HG03159 (cell line): ENCODE measurements around the gene CSRNP3.

Experiments used
- ATAC-seq: cut with Tn5 transposase; IDR thresholded peaks from one replicate; pipeline ENCODE4 v1.9.1; 2021; ENCODE audit warnings: mild to moderate bottlenecking, moderate library complexity; ENCODE audit not compliant: unreplicated experiment

The CSRNP3 gene

GRCh38 chr2:165469417-165469816, at the start of gene CSRNP3:
CSRNP3 (plus strand) TSS chr2:165469698; CDS start chr2:165595066, 125,368 bp downstream.
- ATAC-seq = no peak

- ATAC-seq = no peak
Measured at GRCh38 chr2:165420231-165420630, 49.3 kb upstream of the CSRNP3 start.

GRCh38 chr2:165423081-165423480, 46.4 kb upstream of the CSRNP3 start:
- no peak for ATAC-seq

- ATAC-seq = no peak
Measured at GRCh38 chr2:165425556-165425955, 43.9 kb upstream of the CSRNP3 start.

- ATAC-seq = no peak
Measured at GRCh38 chr2:165427686-165428085, 41.8 kb upstream of the CSRNP3 start.

GRCh38 chr2:165428926-165429325, 40.6 kb upstream of the CSRNP3 start:
- ATAC-seq = no peak

GRCh38 chr2:165431014-165431413, 38.5 kb upstream of the CSRNP3 start:
- ATAC-seq = no peak

GRCh38 chr2:165432234-165432966, 37.1 kb upstream of the CSRNP3 start:
- ATAC-seq = no peak

- ATAC-seq = no peak
Measured at GRCh38 chr2:165434865-165435496, 34.5 kb upstream of the CSRNP3 start.

- ATAC-seq = no peak
Measured at GRCh38 chr2:165435611-165436010, 33.9 kb upstream of the CSRNP3 start.

- ATAC-seq = peak; percentile 51
Measured at GRCh38 chr2:165436559-165436958, 32.9 kb upstream of the CSRNP3 start.

GRCh38 chr2:165440367-165440766, 29.1 kb upstream of the CSRNP3 start:
- ATAC-seq = no peak

- ATAC-seq = no peak
Measured at GRCh38 chr2:165443511-165443910, 26.0 kb upstream of the CSRNP3 start.

GRCh38 chr2:165448406-165448805, 21.1 kb upstream of the CSRNP3 start:
- ATAC-seq = no peak

GRCh38 chr2:165450156-165450555, 19.3 kb upstream of the CSRNP3 start:
- no peak for ATAC-seq

- no peak for ATAC-seq
Measured at GRCh38 chr2:165452327-165452726, 17.2 kb upstream of the CSRNP3 start.

GRCh38 chr2:165453561-165454094, 15.9 kb upstream of the CSRNP3 start:
- ATAC-seq = no peak

GRCh38 chr2:165454905-165455304, 14.6 kb upstream of the CSRNP3 start:
- ATAC-seq = no peak

GRCh38 chr2:165456027-165456426, 13.5 kb upstream of the CSRNP3 start:
- ATAC-seq = no peak

GRCh38 chr2:165462443-165462842, 7.1 kb upstream of the CSRNP3 start:
- ATAC-seq = no peak

- ATAC-seq = no peak
Measured at GRCh38 chr2:165466386-165466785, 3.1 kb upstream of the CSRNP3 start.

GRCh38 chr2:165467921-165468320, 1.6 kb upstream of the CSRNP3 start:
- no peak for ATAC-seq
